Measurements from ENCODE around the gene ATXN1. TPM values are rescaled to one million over a fixed set of nuclear protein-coding genes. Genes with fewer than 3 reads are reported as not detected.

ATXN1 gene
- total RNA-seq, 1 experiment from 2014 or later: 25.6 TPM

GRCh38 chr6:16440636-16441212, 320.5 kb downstream of the ATXN1 start:
- DNase-seq (ENCODE audit: low spot score): no peak
- ChIA-PET POLR2A (ENCODE audit: low non-redundant PET) (no interaction called here), CTCF (no interaction called here)
- Histone ChIP-seq H3K4me1 (ENCODE audit: insufficient read depth, low read length, poor library complexity, severe bottlenecking) (no peaks in the 10 kb centered on the region), H3K9me3 (ENCODE audit: low read depth, low read length, poor library complexity, severe bottlenecking) (no peaks in the 10 kb centered on the region), H3K27ac (ENCODE audit: low read depth, low read length, poor library complexity, severe bottlenecking) (no peak overlapping the region), H3K27me3 (replicated peaks; ENCODE audit: insufficient read depth, low read depth, low read length, poor library complexity) (no peaks in the 10 kb centered on the region), H3K4me3 (ENCODE audit: low read depth, low read length, poor library complexity, severe bottlenecking) (no peak overlapping the region), H3K36me3 (ENCODE audit: insufficient read depth, low read length, poor library complexity, severe bottlenecking) (no peaks in the 10 kb centered on the region)
- TF ChIP-seq CTCF (conservative IDR thresholded peaks at IDR 0.05; ENCODE audit: low read depth, low read length): no peak
- no peak for TF ChIP-seq EZH2 (IDR thresholded peaks at IDR 0.05; ENCODE audit: borderline replicate concordance, low read depth, low read length, poor library complexity, severe bottlenecking)
- no TSS peak for BruUV-seq (replicated peaks)
- intact Hi-C loops (cut with micrococcal nuclease; ENCODE audit: unreplicated experiment): no loop called here

- POLR2A ChIA-PET (ENCODE audit: low non-redundant PET): no interaction called here
- DNase-seq (ENCODE audit: low spot score): no peak
- BruUV-seq (replicated peaks): no TSS peak
- Histone ChIP-seq H3K27me3 (replicated peaks; ENCODE audit: insufficient read depth, low read depth, low read length, poor library complexity) (no peaks in the 10 kb centered on the region), H3K36me3 (ENCODE audit: insufficient read depth, low read length, poor library complexity, severe bottlenecking) (no peaks in the 10 kb centered on the region), H3K4me1 (ENCODE audit: insufficient read depth, low read length, poor library complexity, severe bottlenecking) (no peaks in the 10 kb centered on the region), H3K27ac (ENCODE audit: low read depth, low read length, poor library complexity, severe bottlenecking) (no peak overlapping the region), H3K4me3 (ENCODE audit: low read depth, low read length, poor library complexity, severe bottlenecking) (no peak overlapping the region), H3K9me3 (ENCODE audit: low read depth, low read length, poor library complexity, severe bottlenecking) (no peaks in the 10 kb centered on the region)
- CTCF ChIA-PET: no interaction called here
- intact Hi-C loops (cut with micrococcal nuclease; ENCODE audit: unreplicated experiment): no loop called here
- TF ChIP-seq CTCF (conservative IDR thresholded peaks at IDR 0.05; ENCODE audit: low read depth, low read length): no peak
- TF ChIP-seq EZH2 (IDR thresholded peaks at IDR 0.05; ENCODE audit: borderline replicate concordance, low read depth, low read length, poor library complexity, severe bottlenecking): no peak
These were observed 322.3 kb downstream of the ATXN1 start for GRCh38 chr6:16438718-16439591.

DNA sequence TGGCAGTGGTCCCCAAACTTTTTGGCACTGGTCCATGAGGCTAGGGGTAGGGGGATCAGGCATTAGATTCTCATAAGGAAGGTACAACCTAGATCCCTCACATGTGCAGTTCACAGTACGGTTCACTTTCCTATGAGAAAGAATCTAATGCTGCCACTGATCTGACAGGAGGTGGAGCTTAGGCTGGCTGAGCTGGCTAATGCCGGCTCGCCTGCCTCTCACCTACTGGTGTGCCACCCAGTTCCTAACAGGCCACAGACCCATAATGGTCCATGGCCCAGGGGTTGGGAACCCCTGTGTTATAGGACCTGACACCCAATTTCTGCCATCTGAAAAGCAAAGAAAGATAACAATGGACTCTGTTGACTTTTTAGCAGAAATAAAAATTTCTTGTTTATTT, 323.3 kb downstream of the ATXN1 start:
- ChIA-PET POLR2A (ENCODE audit: low non-redundant PET) (no interaction called here), CTCF (no interaction called here)
- BruUV-seq (replicated peaks): no TSS peak
- no peaks in the 10 kb centered on the region for H3K36me3 ChIP-seq (ENCODE audit: insufficient read depth, low read length, poor library complexity, severe bottlenecking)
- no peaks in the 10 kb centered on the region for H3K9me3 ChIP-seq (ENCODE audit: low read depth, low read length, poor library complexity, severe bottlenecking)
- intact Hi-C loops (cut with micrococcal nuclease; ENCODE audit: unreplicated experiment): no loop called here
- no peak for DNase-seq (ENCODE audit: low spot score)
- H3K4me1 ChIP-seq (ENCODE audit: insufficient read depth, low read length, poor library complexity, severe bottlenecking): peaks cover 3% of the 10 kb centered on the region
- no peak overlapping the region for H3K27ac ChIP-seq (ENCODE audit: low read depth, low read length, poor library complexity, severe bottlenecking)
- TF ChIP-seq EZH2 (IDR thresholded peaks at IDR 0.05; ENCODE audit: borderline replicate concordance, low read depth, low read length, poor library complexity, severe bottlenecking) (no peak), CTCF (conservative IDR thresholded peaks at IDR 0.05; ENCODE audit: low read depth, low read length) (no peak)
- H3K27me3 ChIP-seq (replicated peaks; ENCODE audit: insufficient read depth, low read depth, low read length, poor library complexity): no peaks in the 10 kb centered on the region
- no peak overlapping the region for H3K4me3 ChIP-seq (ENCODE audit: low read depth, low read length, poor library complexity, severe bottlenecking)
